Astrocyte (in vitro differentiated cells and primary cell): Measurements from ENCODE around the gene DCAF10.

Experiments used
- CTCF ChIP-seq: IDR thresholded peaks from 2 replicates; pipeline ENCODE4 v1.5.1; 2011; ENCODE audit warnings: low read depth, mild to moderate bottlenecking, inconsistent platforms, low read length, moderate library complexity; ENCODE audit not compliant: insufficient read depth
- EZH2 ChIP-seq: IDR thresholded peaks from 2 replicates; pipeline ENCODE4 v1.6.1; 2012; ENCODE audit warnings: mild to moderate bottlenecking, low read length, inconsistent platforms; ENCODE audit not compliant: insufficient read depth

DNA sequence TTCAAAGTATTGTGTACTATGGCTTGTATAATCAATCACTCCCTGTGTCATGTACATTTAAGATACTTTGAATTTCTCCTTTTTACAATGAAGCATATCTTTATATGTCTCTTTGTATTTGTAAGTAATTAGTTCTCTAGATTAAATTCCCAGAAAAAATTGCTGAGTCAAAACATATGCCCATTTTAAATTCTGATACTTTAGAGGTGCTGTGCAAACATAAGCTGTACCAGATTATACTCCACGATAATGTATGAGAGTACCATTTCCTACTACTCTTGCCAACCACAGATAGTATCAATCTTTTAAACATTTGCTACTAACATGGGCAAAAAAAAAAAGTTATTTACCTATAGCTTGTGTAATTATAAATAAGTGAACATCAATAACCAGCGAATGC lies 18.3 kb downstream of the DCAF10 start:
- TF ChIP-seq CTCF (no peak), EZH2 (no peak)
